DMS 273 treated with DMSO at 0.1 percent for 48 hours (cell line): ENCODE measurements around the gene RUSF1.
"Not testable (repeated sequence)": the region's sequence is repeated elsewhere in the genome, so short reads cannot be mapped to it uniquely, and the experiment has no call there.

Experiments
- DNase-seq: peaks from one replicate; lab custom pipeline; 2025; lab: John Stamatoyannopoulos, UW

The RUSF1 gene

GRCh38 chr16:31487071-31487719, 21.0 kb downstream of the RUSF1 start:
- DNase-seq: no peak

- no peak for DNase-seq
Observed at GRCh38 chr16:31486045-31486444, 22.1 kb downstream of the RUSF1 start.

- no peak for DNase-seq
Observed at GRCh38 chr16:31485571-31485970, 22.6 kb downstream of the RUSF1 start.

GRCh38 chr16:31484491-31485171, 23.6 kb downstream of the RUSF1 start:
- no peak for DNase-seq

GRCh38 chr16:31484048-31484447, 24.1 kb downstream of the RUSF1 start:
- DNase-seq: not testable (repeated sequence)

- DNase-seq: no peak
Observed at GRCh38 chr16:31483081-31483480, 25.1 kb downstream of the RUSF1 start, which contains the start of gene SLC5A2. Gene SLC5A2, plus strand, starts transcription at chr16:31483123. Its CDS starts 14 bp downstream, at chr16:31483137.

GRCh38 chr16:31480851-31481536, 27.2 kb downstream of the RUSF1 start:
- DNase-seq: no peak

- no peak for DNase-seq
Observed at GRCh38 chr16:31479751-31480150, 28.4 kb downstream of the RUSF1 start.

- no peak for DNase-seq
Observed at GRCh38 chr16:31478956-31479355, 29.2 kb downstream of the RUSF1 start.

- no peak for DNase-seq
Observed at GRCh38 chr16:31477220-31478216, 30.7 kb downstream of the RUSF1 start.

GRCh38 chr16:31476303-31477219, 31.6 kb downstream of the RUSF1 start:
- DNase-seq: no peak

GRCh38 chr16:31475946-31476302, 32.3 kb downstream of the RUSF1 start:
- no peak for DNase-seq

GRCh38 chr16:31474773-31475738, 33.1 kb downstream of the RUSF1 start:
- no peak for DNase-seq

GRCh38 chr16:31474173-31474714, 33.9 kb downstream of the RUSF1 start:
- DNase-seq: no peak

- no peak for DNase-seq
Observed at GRCh38 chr16:31473264-31473984, 34.8 kb downstream of the RUSF1 start.

- no peak for DNase-seq
Observed at GRCh38 chr16:31472709-31473203, 35.4 kb downstream of the RUSF1 start.

GRCh38 chr16:31471875-31472708, 36.1 kb downstream of the RUSF1 start, which contains the start of gene TGFB1I1:
Gene TGFB1I1, plus strand, starts transcription at chr16:31472152. Its CDS starts 37 bp downstream, at chr16:31472189.
- DNase-seq: no peak
